K562 (cell line): ENCODE data around the gene TMEM243. TPM values are rescaled to one million over a fixed set of nuclear protein-coding genes. Genes with fewer than 3 reads are reported as not detected.

Experiments
- ATAC-seq: fragments of 200-7000 bp; cut with Tn5 transposase; 3 replicates; pipeline ENCODE4 v1.9.1; 2020; ENCODE audit warnings: moderate library complexity
- BruUV-seq: library from RNA; stranded (reverse); fragments of 400-500 nt; replicated peaks from 2 replicates; lab custom pipeline; 2021; lab: Mats Ljungman, UMichigan
- CTCF ChIA-PET: fragments of 300-600 bp; formaldehyde crosslinking; extraction: SDS; loops from one replicate; lab custom pipeline; 2021; ENCODE audit warnings: low intra/inter-chr PET ratio; lab: Yijun Ruan, JAX
- POLR2A ChIA-PET: fragments of 300-600, 350-650 bp; sonication (Branson Sonifier 250); formaldehyde crosslinking; extraction: SDS; loops from one replicate; lab custom pipeline; 2021; ENCODE audit warnings: antibody characterized with exemption, inconsistent platforms; lab: Yijun Ruan, JAX
- DNase-seq, 4 experiments: peaks; one replicate each; pipeline versions ENCODE4 v3.0.0 to v3.0.0-alpha.2; 2011 to 2018; ENCODE audit warnings: low spot score in 3 of 4, mixed read lengths in 3 of 4; ENCODE audit errors: extremely low read depth in 1 of 4
- FAIRE-seq: peaks from 2 replicates; lab custom pipeline; 2011; peaks lifted over from hg19 to GRCh38; lab: Jason Lieb, UNC
- H2AFZ ChIP-seq: 2 replicates; pipeline ENCODE4 v1.6.0; 2011; ENCODE audit warnings: low read depth, low read length, control low read depth, inconsistent platforms
- H3K27ac ChIP-seq: fragments of 200-600 bp; 3 replicates; pipeline ENCODE4 v1.8.0; 2011; ENCODE audit warnings: low read depth, mild to moderate bottlenecking, control low read depth, inconsistent platforms, low read length, moderate library complexity, mixed read lengths; ENCODE audit errors: extremely low read depth
- H3K27me3 ChIP-seq, 2 experiments: fragments of 300-600 bp in 1 of 2; 2 replicates in 1 of 2; 3 replicates in 1 of 2; pipeline versions ENCODE4 v1.6.0 to v1.8.0; 2011; ENCODE audit warnings: inconsistent platforms in 2 of 2, low read length in 2 of 2, mild to moderate bottlenecking in 1 of 2, mixed read lengths in 1 of 2, moderate library complexity in 1 of 2; ENCODE audit not compliant: control insufficient read depth in 2 of 2, insufficient read depth in 2 of 2
- H3K36me3 ChIP-seq: fragments of 300-600 bp; 3 replicates; pipeline ENCODE4 v1.8.0; 2011; ENCODE audit warnings: mild to moderate bottlenecking, low read length, inconsistent platforms; ENCODE audit not compliant: control insufficient read depth, insufficient read depth
- H3K4me1 ChIP-seq, 2 experiments: fragments of 200-600 bp in 1 of 2; replicated peaks in 1 of 2; 2 replicates in 1 of 2; 3 replicates in 1 of 2; pipeline versions ENCODE4 v1.5.1 to v1.8.0; 2011; ENCODE audit warnings: inconsistent platforms in 2 of 2, low read length in 2 of 2, mild to moderate bottlenecking in 1 of 2, mixed read lengths in 1 of 2, moderate library complexity in 1 of 2; ENCODE audit not compliant: control insufficient read depth in 2 of 2, insufficient read depth in 2 of 2
- H3K4me2 ChIP-seq: 2 replicates; pipeline ENCODE4 v1.6.1; 2011; ENCODE audit warnings: low read length, control low read depth, inconsistent platforms, mixed read lengths; ENCODE audit not compliant: insufficient read depth
- H3K4me3 ChIP-seq: fragments of 200-600 bp; sonication (generic), shearing (Covaris generic); 2 replicates; pipeline ENCODE4 v1.5.1; 2016; ENCODE audit warnings: control low read depth, inconsistent platforms
- H3K79me2 ChIP-seq: fragments of 200-600 bp; 3 replicates; pipeline ENCODE4 v1.8.0; 2011; ENCODE audit warnings: low read length, inconsistent platforms; ENCODE audit not compliant: control insufficient read depth, insufficient read depth
- H3K9ac ChIP-seq, 2 experiments: 2 replicates each; pipeline versions ENCODE4 v1.6.0 to v1.6.1; 2011; ENCODE audit warnings: low read depth in 2 of 2, low read length in 2 of 2, control low read depth in 1 of 2, inconsistent platforms in 1 of 2, mild to moderate bottlenecking in 1 of 2, mixed read lengths in 1 of 2; ENCODE audit not compliant: insufficient read depth in 1 of 2
- H3K9me1 ChIP-seq: one replicate; pipeline ENCODE4 v1.6.0; 2011; ENCODE audit warnings: inconsistent platforms, mild to moderate bottlenecking, low read length, moderate library complexity; ENCODE audit not compliant: control insufficient read depth, insufficient read depth
- H3K9me3 ChIP-seq: replicated peaks from 2 replicates; pipeline ENCODE4 v1.5.1; 2011; ENCODE audit warnings: low read depth, low read length, inconsistent platforms; ENCODE audit not compliant: control insufficient read depth, insufficient read depth
- H4K20me1 ChIP-seq: replicated peaks from 2 replicates; pipeline ENCODE4 v1.6.1; 2011; ENCODE audit warnings: low read length, inconsistent platforms, mixed read lengths; ENCODE audit not compliant: control insufficient read depth, insufficient read depth
- CBFA2T3 ChIP-seq: fragments of 450-650 bp; IDR thresholded peaks from 2 replicates; pipeline ENCODE4 v1.6.1; 2017
- CREB3L1 ChIP-seq: fragments of 450-650 bp; IDR thresholded peaks from 2 replicates; pipeline ENCODE4 v1.6.1; 2014; ENCODE audit warnings: low read depth, mild to moderate bottlenecking, moderate library complexity, borderline replicate concordance
- GABPB1 ChIP-seq: sonication (generic); formaldehyde crosslinking; IDR thresholded peaks from 2 replicates; pipeline ENCODE4 v1.8.0; 2022; ENCODE audit warnings: mild to moderate bottlenecking, missing genetic modification reagents
- HMGN3 ChIP-seq: IDR thresholded peaks from 2 replicates; pipeline ENCODE4 v1.6.1; 2011; ENCODE audit warnings: borderline replicate concordance, low read depth, mild to moderate bottlenecking, mixed read lengths, low read length; ENCODE audit not compliant: insufficient read length; ENCODE audit errors: extremely low read depth
- KAT2B ChIP-seq: IDR thresholded peaks from one replicate; pipeline ENCODE4 v1.6.1; 2012; ENCODE audit warnings: low read depth, mild to moderate bottlenecking, control low read depth, inconsistent platforms, low read length, moderate library complexity
- KDM2B ChIP-seq: fragments of 250-450 bp; sonication (Bioruptor Pico); IDR thresholded peaks from 2 replicates; pipeline ENCODE4 v1.8.0; 2021; ENCODE audit warnings: mild to moderate bottlenecking, moderate library complexity
- KDM5B ChIP-seq: fragments of 200-600 bp; sonication (generic); IDR thresholded peaks from 2 replicates; pipeline ENCODE4 v1.6.1; 2012; ENCODE audit warnings: low read depth, mild to moderate bottlenecking, moderate library complexity, low read length, control low read depth, inconsistent platforms; ENCODE audit not compliant: insufficient replicate concordance
- MBD2 ChIP-seq: sonication (generic); IDR thresholded peaks from 2 replicates; pipeline ENCODE4 v1.6.1; 2016; ENCODE audit warnings: low read depth, borderline replicate concordance
- MCM2 ChIP-seq: fragments of 450-650 bp; IDR thresholded peaks from 2 replicates; pipeline ENCODE4 v1.6.1; 2017; ENCODE audit warnings: low read depth, mild to moderate bottlenecking
- NUFIP1 ChIP-seq: fragments of 450-650 bp; IDR thresholded peaks from 2 replicates; pipeline ENCODE4 v1.6.1; 2018; ENCODE audit not compliant: partially characterized antibody
- RUNX1 ChIP-seq: sonication (generic); IDR thresholded peaks from 2 replicates; pipeline ENCODE4 v1.6.1; 2016; ENCODE audit warnings: antibody characterized with exemption, low read depth
- ZNF232 ChIP-seq: sonication (generic); formaldehyde crosslinking; IDR thresholded peaks from 2 replicates; pipeline ENCODE4 v1.8.0; 2022; ENCODE audit warnings: mild to moderate bottlenecking, missing genetic modification reagents
- ZNF507 ChIP-seq: conservative IDR thresholded peaks from 2 replicates; pipeline ENCODE4 v1.6.1; 2017; ENCODE audit warnings: missing genetic modification characterization, missing compliant biosample characterization
- WGBS: fragments of 100-300 bp; shearing (Covaris generic); methylation state at CpG from one replicate; pipeline ENCODE4 v1.1.6; 2016; ENCODE audit warnings: low coverage, mixed read lengths; ENCODE audit not compliant: insufficient coverage; ENCODE audit errors: missing lambda C conversion rate; 5-methylcytosine and 5-hydroxymethylcytosine counted together
- in situ Hi-C: fragments of 300-500 bp; cut with MboI; formaldehyde crosslinking; loops from 4 replicates; pipeline ENCODE4 v1.15.0; 2018; ENCODE audit warnings: inconsistent platforms, mixed read lengths
- intact Hi-C: fragments of 100-400 bp; cut with micrococcal nuclease; formaldehyde crosslinking; loops from 2 replicates; pipeline ENCODE4 v1.14.2; 2022
- polyA plus RNA-seq, 8 experiments: library from polyadenylated mRNA; depleted of rRNA in 4 of 8; stranded (reverse) in 5 of 8; unstranded in 3 of 8; fragments of >200 nt; fragmentation: Nextera tagmentation in 2 of 8; fragmentation: Illumina TruSeq in 1 of 8; extraction: Ambion mirVana in 2 of 8; extraction: Trizol in 1 of 8; gene quantifications; 2 replicates each; pipeline versions ENCODE4 v1.2.1 to v1.2.3, GENCODE V29; 2011 to 2014; ENCODE audit warnings: inconsistent platforms in 1 of 8, missing spikeins in 1 of 8
- total RNA-seq, 7 experiments: library from RNA; depleted of rRNA in 6 of 7; stranded (reverse); fragments of >200 nt in 6 of 7; fragmentation: Illumina TruSeq in 2 of 7; extraction: Trizol in 2 of 7; gene quantifications; 2 replicates each; pipeline versions ENCODE4 v1.2.1 to v1.2.3, GENCODE V29; 2011 to 2021; ENCODE audit warnings: low replicate concordance in 1 of 7
- TF ChIP-seq, protein P1 (sequence below): sonication (generic); formaldehyde crosslinking; IDR thresholded peaks from 2 replicates; pipeline ENCODE4 v1.8.0; 2022; ENCODE audit warnings: mild to moderate bottlenecking, missing genetic modification reagents, borderline replicate concordance
- TF ChIP-seq, protein P2 (sequence below): sonication (generic); formaldehyde crosslinking; IDR thresholded peaks from 2 replicates; pipeline ENCODE4 v1.8.1; 2023; ENCODE audit warnings: mild to moderate bottlenecking, missing genetic modification reagents, moderate library complexity

The TMEM243 gene
- total and polyA plus RNA-seq, 9 of the 15 experiments (the other 6 are each of a cell fraction or from before 2014, with no cell fraction given): 3.9 to 8.6 (median 6.1) TPM

GRCh38 chr7:87219545-87220025 is at the start of gene TMEM243 (continued):
- TF ChIP-seq, protein P1, sequence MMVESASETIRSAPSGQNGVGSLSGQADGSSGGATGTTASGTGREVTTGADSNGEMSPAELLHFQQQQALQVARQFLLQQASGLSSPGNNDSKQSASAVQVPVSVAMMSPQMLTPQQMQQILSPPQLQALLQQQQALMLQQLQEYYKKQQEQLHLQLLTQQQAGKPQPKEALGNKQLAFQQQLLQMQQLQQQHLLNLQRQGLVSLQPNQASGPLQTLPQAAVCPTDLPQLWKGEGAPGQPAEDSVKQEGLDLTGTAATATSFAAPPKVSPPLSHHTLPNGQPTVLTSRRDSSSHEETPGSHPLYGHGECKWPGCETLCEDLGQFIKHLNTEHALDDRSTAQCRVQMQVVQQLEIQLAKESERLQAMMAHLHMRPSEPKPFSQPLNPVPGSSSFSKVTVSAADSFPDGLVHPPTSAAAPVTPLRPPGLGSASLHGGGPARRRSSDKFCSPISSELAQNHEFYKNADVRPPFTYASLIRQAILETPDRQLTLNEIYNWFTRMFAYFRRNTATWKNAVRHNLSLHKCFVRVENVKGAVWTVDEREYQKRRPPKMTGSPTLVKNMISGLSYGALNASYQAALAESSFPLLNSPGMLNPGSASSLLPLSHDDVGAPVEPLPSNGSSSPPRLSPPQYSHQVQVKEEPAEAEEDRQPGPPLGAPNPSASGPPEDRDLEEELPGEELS: 0 out of 2 replicates have a peak, but pooled peaks have one; percentile 41
- TF ChIP-seq ZNF507 (tag) (no peak), CBFA2T3 (peak; percentile 34; the same call in 1 of the 2 replicates), KDM2B (peak; percentile 52; the same call in 1 of the 2 replicates), MCM2 (no peak), KDM5B (peak; percentile 58), HMGN3 (peak; percentile 90), MBD2 (no peak)
- TF ChIP-seq, all 486 proteins: peak for 83

DNA sequence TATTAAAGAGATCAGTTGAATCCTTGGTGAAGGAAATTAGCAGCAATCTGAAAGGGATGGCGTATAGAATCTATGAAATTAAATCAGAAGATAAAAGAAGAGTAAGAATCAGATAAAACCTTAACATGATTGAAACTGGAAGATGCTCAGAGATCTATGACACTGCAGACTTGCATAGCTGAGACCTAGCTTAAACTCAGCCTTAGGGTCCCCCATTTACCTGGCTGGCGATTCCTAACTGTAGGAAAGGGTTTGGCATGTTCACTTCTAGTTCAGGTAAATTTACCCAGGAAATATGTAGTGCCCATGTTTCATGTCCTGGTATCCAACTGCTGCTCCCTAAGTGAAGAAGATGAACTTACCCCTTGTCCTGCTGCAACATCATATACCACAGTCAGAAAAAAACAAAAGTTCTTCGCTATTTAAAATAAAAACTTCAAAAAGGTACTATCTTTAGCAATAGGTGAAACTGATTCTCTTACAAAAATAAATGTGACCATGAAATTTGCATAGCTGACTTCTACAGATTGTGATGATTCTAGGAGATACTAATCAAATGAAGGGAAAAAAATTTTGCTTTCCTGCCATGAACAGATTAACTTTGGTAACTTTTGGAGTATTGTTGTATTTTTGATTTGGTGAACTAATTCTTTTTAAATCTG is 47.8 kb upstream of the TMEM243 start:
- Histone ChIP-seq H4K20me1 (no peaks in the 10 kb centered on the region), H3K9ac (no peak overlapping the region), H3K4me3 (no peak overlapping the region), H3K27ac (no peak overlapping the region), H3K4me1 (no peaks in the 10 kb centered on the region; a peak in 1 of 5 replicates), H3K79me2 (no peaks in the 10 kb centered on the region), H3K9me1 (no peaks in the 10 kb centered on the region), H2AFZ (no peak overlapping the region), H3K36me3 (no peaks in the 10 kb centered on the region), H3K9me3 (no peaks in the 10 kb centered on the region), H3K27me3 (no peaks in the 10 kb centered on the region), H3K4me2 (no peak overlapping the region)
- no TSS peak for BruUV-seq
- ChIA-PET POLR2A (no interaction called here), CTCF (no interaction called here)
- ATAC-seq (no peak), FAIRE-seq (no peak), DNase-seq (no peak)
- WGBS: 0% methylated on average over 3 of the region's 3 CpGs
- in situ Hi-C loops (no loop called here), intact Hi-C loops (no loop called here)
- TF ChIP-seq ZNF232 (CRISPR knock-in tag) (no peak), GABPB1 (no peak), RUNX1 (no peak), KAT2B (no peak), NUFIP1 (no peak), CREB3L1 (no peak)
- TF ChIP-seq, protein P2, sequence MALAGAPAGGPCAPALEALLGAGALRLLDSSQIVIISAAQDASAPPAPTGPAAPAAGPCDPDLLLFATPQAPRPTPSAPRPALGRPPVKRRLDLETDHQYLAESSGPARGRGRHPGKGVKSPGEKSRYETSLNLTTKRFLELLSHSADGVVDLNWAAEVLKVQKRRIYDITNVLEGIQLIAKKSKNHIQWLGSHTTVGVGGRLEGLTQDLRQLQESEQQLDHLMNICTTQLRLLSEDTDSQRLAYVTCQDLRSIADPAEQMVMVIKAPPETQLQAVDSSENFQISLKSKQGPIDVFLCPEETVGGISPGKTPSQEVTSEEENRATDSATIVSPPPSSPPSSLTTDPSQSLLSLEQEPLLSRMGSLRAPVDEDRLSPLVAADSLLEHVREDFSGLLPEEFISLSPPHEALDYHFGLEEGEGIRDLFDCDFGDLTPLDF (CRISPR knock-in tag): no peak
